Measurements from ENCODE around the gene RRP15. TPM values are rescaled to one million over a fixed set of nuclear protein-coding genes. Genes with fewer than 3 reads are reported as not detected.

The RRP15 gene
- total and polyA plus RNA-seq, 2 of the 8 experiments (the other 6 are each of a cell fraction or from before 2014, with no cell fraction given), result 3.7 to 52.8 TPM

GRCh38 chr1:218350035-218350525 is 65.0 kb downstream of the RRP15 start (continued):
- TF ChIP-seq BACH1 (IDR thresholded peaks at IDR 0.05; ENCODE audit: low read length), result no peak
- TF ChIP-seq NANOG (IDR thresholded peaks at IDR 0.05; ENCODE audit: insufficient read depth, low read depth, low read length, poor library complexity, severe bottlenecking), result no peak

Measured in H1 (cell line).